H1 (cell line): ENCODE measurements around the gene DNAJC27. TPM values are rescaled to one million over a fixed set of nuclear protein-coding genes. Genes with fewer than 3 reads are reported as not detected.

Source experiments
- CTCF ChIA-PET: fragments of 300-600 bp; sonication (Branson Sonifier 250); formaldehyde crosslinking; loops from one replicate; lab custom pipeline; 2021; ENCODE audit not compliant: partially characterized antibody; lab: Charles Lee
- POLR2A ChIA-PET: fragments of 300-600 bp; sonication (Branson Sonifier 250); formaldehyde crosslinking; loops from one replicate; lab custom pipeline; 2021; ENCODE audit warnings: inconsistent platforms; ENCODE audit not compliant: partially characterized antibody; lab: Charles Lee
- DNase-seq, 2 experiments: peaks; one replicate each; pipeline versions ENCODE4 v3.0.0 to v3.0.0-alpha.2; 2010 to 2022; ENCODE audit warnings: low spot score in 2 of 2, low read depth in 1 of 2, mixed read lengths in 1 of 2
- FAIRE-seq: peaks from 2 replicates; lab custom pipeline; 2011; peaks lifted over from hg19 to GRCh38; lab: Jason Lieb, UNC
- H2AFZ ChIP-seq: 2 replicates; pipeline ENCODE4 v1.8.1; 2012; ENCODE audit warnings: low read length, inconsistent platforms
- H2AK5ac ChIP-seq: 2 replicates; pipeline ENCODE4 v1.6.1; 2013; ENCODE audit warnings: low read depth, low read length
- H2BK120ac ChIP-seq: replicated peaks from 2 replicates; pipeline ENCODE3; 2013; ENCODE audit warnings: low read depth, low read length, inconsistent platforms
- H2BK12ac ChIP-seq: 2 replicates; pipeline ENCODE4 v1.6.1; 2013; ENCODE audit warnings: low read depth, low read length
- H2BK15ac ChIP-seq: 2 replicates; pipeline ENCODE4 v1.6.1; 2013; ENCODE audit warnings: low read length
- H2BK20ac ChIP-seq: 2 replicates; pipeline ENCODE4 v1.6.1; 2013; ENCODE audit warnings: low read length
- H2BK5ac ChIP-seq: 2 replicates; pipeline ENCODE4 v1.6.1; 2013; ENCODE audit warnings: low read depth, low read length
- H3K14ac ChIP-seq: 2 replicates; pipeline ENCODE4 v1.6.1; 2013; ENCODE audit warnings: inconsistent platforms; ENCODE audit not compliant: insufficient read length
- H3K18ac ChIP-seq: 2 replicates; pipeline ENCODE4 v1.6.1; 2013; ENCODE audit warnings: low read length; ENCODE audit errors: extremely low read depth
- H3K23ac ChIP-seq: 2 replicates; pipeline ENCODE4 v1.6.1; 2013; ENCODE audit warnings: inconsistent platforms; ENCODE audit not compliant: insufficient read length
- H3K23me2 ChIP-seq: 2 replicates; pipeline ENCODE4 v1.6.1; 2013; ENCODE audit warnings: low read depth, low read length
- H3K27ac ChIP-seq: 2 replicates; pipeline ENCODE4 v1.6.1; 2011; ENCODE audit warnings: low read depth, low read length, inconsistent platforms
- H3K27me3 ChIP-seq, 4 experiments: replicated peaks in 1 of 4; 1 replicate in 1 of 4; 2 replicates in 3 of 4; pipeline versions ENCODE4 v1.6.1 to v1.8.1; 2011 to 2013; ENCODE audit warnings: low read length in 3 of 4, mild to moderate bottlenecking in 3 of 4, inconsistent platforms in 2 of 4, mixed read lengths in 2 of 4, moderate library complexity in 1 of 4; ENCODE audit not compliant: control insufficient read depth in 3 of 4, insufficient read depth in 3 of 4; ENCODE audit errors: extremely low read depth in 1 of 4
- H3K36me3 ChIP-seq, 4 experiments: 2 replicates each; pipeline versions ENCODE4 v1.6.1 to v1.8.1; 2011 to 2013; ENCODE audit warnings: mild to moderate bottlenecking in 4 of 4, low read length in 3 of 4, moderate library complexity in 2 of 4, control low read depth in 1 of 4, inconsistent platforms in 1 of 4; ENCODE audit not compliant: insufficient read depth in 4 of 4, control insufficient read depth in 2 of 4
- H3K4ac ChIP-seq: replicated peaks from 2 replicates; pipeline ENCODE3; 2013; ENCODE audit warnings: low read length, low read depth, mixed read lengths, inconsistent platforms; ENCODE audit not compliant: insufficient read length
- H3K4me1 ChIP-seq, 4 experiments: replicated peaks in 1 of 4; 1 replicate in 1 of 4; 2 replicates in 3 of 4; pipeline versions ENCODE4 v1.6.1 to v1.8.1; 2011 to 2013; ENCODE audit warnings: low read length in 3 of 4, inconsistent platforms in 2 of 4, mixed read lengths in 1 of 4; ENCODE audit not compliant: insufficient read depth in 4 of 4, control insufficient read depth in 3 of 4
- H3K4me2 ChIP-seq, 2 experiments: 2 replicates each; pipeline versions ENCODE4 v1.6.1 to v1.8.1; 2011 to 2013; ENCODE audit warnings: low read depth in 2 of 2, low read length in 2 of 2, control low read depth in 1 of 2, inconsistent platforms in 1 of 2, mild to moderate bottlenecking in 1 of 2; ENCODE audit not compliant: insufficient read depth in 1 of 2
- H3K4me3 ChIP-seq, 4 experiments: fragments of 200-600, 300-600 bp in 1 of 4; sonication (generic), shearing (Covaris generic), sonication (Bioruptor Twin) in 1 of 4; 2 replicates each; pipeline versions ENCODE4 v1.5.1 to v1.8.1; 2011 to 2016; ENCODE audit warnings: low read length in 4 of 4, low read depth in 3 of 4, control low read depth in 2 of 4, inconsistent platforms in 2 of 4, mild to moderate bottlenecking in 2 of 4, mixed read lengths in 1 of 4, moderate library complexity in 1 of 4; ENCODE audit not compliant: insufficient read depth in 2 of 4; ENCODE audit errors: extremely low read depth in 1 of 4
- H3K56ac ChIP-seq: replicated peaks from 2 replicates; pipeline ENCODE3; 2013; ENCODE audit warnings: low read depth, mild to moderate bottlenecking, mixed read lengths, low read length, inconsistent platforms; ENCODE audit not compliant: insufficient read length
- H3K79me1 ChIP-seq: 2 replicates; pipeline ENCODE4 v1.6.1; 2013; ENCODE audit warnings: low read depth, low read length, control low read depth
- H3K79me2 ChIP-seq, 2 experiments: 2 replicates each; pipeline versions ENCODE4 v1.6.1 to v1.8.1; 2012 to 2013; ENCODE audit warnings: low read length in 2 of 2, mild to moderate bottlenecking in 2 of 2, inconsistent platforms in 1 of 2; ENCODE audit not compliant: insufficient read depth in 2 of 2, control insufficient read depth in 1 of 2
- H3K9ac ChIP-seq, 4 experiments: replicated peaks in 1 of 4; 1 replicate in 1 of 4; 2 replicates in 3 of 4; pipeline versions ENCODE4 v1.6.1 to v1.8.1; 2011 to 2013; ENCODE audit warnings: low read depth in 3 of 4, low read length in 3 of 4, control low read depth in 2 of 4, mild to moderate bottlenecking in 2 of 4, moderate library complexity in 2 of 4, inconsistent platforms in 1 of 4; ENCODE audit errors: extremely low read depth in 1 of 4
- H3K9me3 ChIP-seq, 2 experiments: 2 replicates each; pipeline versions ENCODE4 v1.6.1 to v1.8.1; 2012 to 2013; ENCODE audit warnings: mild to moderate bottlenecking in 2 of 2, moderate library complexity in 2 of 2, control low read depth in 1 of 2, inconsistent platforms in 1 of 2, low read depth in 1 of 2, low read length in 1 of 2, mixed read lengths in 1 of 2; ENCODE audit not compliant: insufficient read depth in 2 of 2
- H4K20me1 ChIP-seq, 2 experiments: replicated peaks in 1 of 2; 2 replicates each; pipeline versions ENCODE3 to v1.8.1; 2011 to 2013; ENCODE audit warnings: inconsistent platforms in 2 of 2, low read length in 2 of 2, mild to moderate bottlenecking in 1 of 2; ENCODE audit not compliant: insufficient read depth in 2 of 2, control insufficient read depth in 1 of 2
- H4K5ac ChIP-seq: 2 replicates; pipeline ENCODE4 v1.6.1; 2013; ENCODE audit warnings: low read length, low read depth, mixed read lengths, inconsistent platforms; ENCODE audit not compliant: insufficient read length
- H4K8ac ChIP-seq: 2 replicates; pipeline ENCODE4 v1.8.0; 2013; ENCODE audit warnings: mild to moderate bottlenecking, moderate library complexity, low read length, inconsistent platforms; ENCODE audit not compliant: insufficient read depth; ENCODE audit errors: extremely low read depth
- H4K91ac ChIP-seq: replicated peaks from 2 replicates; pipeline ENCODE3; 2013; ENCODE audit warnings: low read length, mixed read lengths, inconsistent platforms; ENCODE audit not compliant: insufficient read length
- JUN ChIP-seq: IDR thresholded peaks from 2 replicates; pipeline ENCODE4 v1.6.1; 2011; ENCODE audit warnings: low read depth, mild to moderate bottlenecking, improper control_type of control experiment, low read length
- TAF7 ChIP-seq: optimal IDR thresholded peaks from 2 replicates; pipeline ENCODE3; 2011; ENCODE audit warnings: low read depth, mild to moderate bottlenecking, inconsistent platforms, low read length, moderate library complexity, borderline replicate concordance
- ZNF274 ChIP-seq: IDR thresholded peaks from 2 replicates; pipeline ENCODE4 v1.7.0; 2012; ENCODE audit warnings: low read length, borderline replicate concordance; ENCODE audit errors: extremely low read depth
- WGBS, 2 experiments: shearing (Covaris generic) in 1 of 2; methylation state at CpG; one replicate each; pipeline versions ENCODE4 v1.1.6 to v1.1.7; 2013 to 2015; ENCODE audit warnings: low lambda C conversion rate in 2 of 2, mixed read lengths in 2 of 2, inconsistent platforms in 1 of 2, low coverage in 1 of 2, missing lambda C conversion rate in 1 of 2; ENCODE audit not compliant: insufficient replicate concordance in 2 of 2, insufficient coverage in 1 of 2, insufficient read length in 1 of 2; ENCODE audit errors: extremely low coverage in 1 of 2, missing lambda C conversion rate in 1 of 2; 5-methylcytosine and 5-hydroxymethylcytosine counted together
- polyA plus RNA-seq, 7 experiments: library from polyadenylated mRNA; depleted of rRNA in 3 of 7; stranded (reverse) in 5 of 7; unstranded in 2 of 7; fragments of >200 nt in 5 of 7; fragments of 200-250 nt in 2 of 7; gene quantifications; 1 replicate in 5 of 7; 2 replicates in 1 of 7; 4 replicates in 1 of 7; pipeline versions ENCODE4 v1.2.1 to v1.2.3, GENCODE V29; 2011 to 2013; ENCODE audit warnings: missing spikeins in 2 of 7, mixed read lengths in 2 of 7
- total RNA-seq: library from RNA; stranded (reverse); fragmentation: NEBNext Ultra II Directional; extraction: Animal tissue kit (Norgen Biotek cat#: 25700); gene quantifications from 2 replicates; pipeline ENCODE4 v1.2.1, GENCODE V29; 2021
- TF ChIP-seq, protein P1 (sequence below): IDR thresholded peaks from 2 replicates; pipeline ENCODE4 v1.6.1; 2012; ENCODE audit warnings: low read length, inconsistent platforms

The DNAJC27 gene
- total and polyA plus RNA-seq, 2 of the 8 experiments (the other 6 are each of a cell fraction or from before 2014, with no cell fraction given): 1.4 to 4.5 TPM

DNA sequence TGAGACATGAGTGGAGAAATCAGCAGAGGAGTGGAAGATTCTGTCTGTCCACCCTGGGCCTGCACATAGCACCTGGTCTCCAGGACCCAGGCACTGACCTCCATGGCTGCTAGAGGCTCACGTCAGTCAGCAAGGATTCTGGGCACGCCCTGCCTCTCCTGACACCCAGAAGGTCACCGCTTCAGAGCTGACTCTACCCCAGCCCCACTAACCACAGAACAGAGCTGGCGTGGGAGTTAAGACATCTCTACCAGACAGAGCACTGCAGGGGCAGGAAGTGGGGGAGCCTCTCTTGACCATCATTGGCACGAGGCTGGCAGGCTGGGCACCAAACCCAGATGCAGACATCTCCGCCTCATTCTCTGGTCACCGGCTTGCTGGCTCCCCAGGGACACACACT, 54.7 kb downstream of the DNAJC27 start:
- Histone ChIP-seq H4K8ac (peak overlapping the region; percentile 52; the same call in 1 of the 2 replicates), H2BK120ac (no peak overlapping the region), H3K23ac (no peak overlapping the region), H4K5ac (no peak overlapping the region), H3K4me3 (no peak overlapping the region), H2AK5ac (no peak overlapping the region), H3K27me3 (no peaks in the 10 kb centered on the region; a peak in 2 of 7 replicates), H3K56ac (no peak overlapping the region), H3K9me3 (no peaks in the 10 kb centered on the region), H3K18ac (no peak overlapping the region), H4K20me1 (peaks cover 0 to 21% of the 10 kb centered on the region in 2 experiments), H2BK5ac (no peak overlapping the region), H3K9ac (no peak overlapping the region), H3K4me2 (no peak overlapping the region), H2BK12ac (no peak overlapping the region), H3K27ac (no peak overlapping the region), H3K79me1 (peaks cover 11% of the 10 kb centered on the region), H4K91ac (no peak overlapping the region), H3K4ac (no peak overlapping the region), H3K14ac (no peak overlapping the region), H3K79me2 (peaks cover 0 to 5% of the 10 kb centered on the region in 2 experiments; a peak in 1 of 4 replicates), H3K4me1 (peaks cover 0 to 13% (median 3%) of the 10 kb centered on the region in 4 experiments; a peak in 5 of 7 replicates), H2BK20ac (no peak overlapping the region), H3K36me3 (peaks cover 0 to 3% (median 0%) of the 10 kb centered on the region in 4 experiments; a peak in 1 of 8 replicates), H2AFZ (no peak overlapping the region), H2BK15ac (no peak overlapping the region), H3K23me2 (peaks cover 3% of the 10 kb centered on the region; the same call in 1 of the 2 replicates)
- FAIRE-seq: no peak
- CTCF ChIA-PET: interaction anchor here (0.6 kb wide), 1 partner anchor 203 kb away, joined by 3 read pairs; no protein-coding TSS in a partner anchor
- 93% methylated on average over 7 of the region's 7 CpGs; no CpG with 5 or more reads in 1 of the 2 experiments for WGBS, 2 experiments
- POLR2A ChIA-PET: no interaction called here
- no peak for DNase-seq
- TF ChIP-seq ZNF274: no peak
- TF ChIP-seq TAF7: no peak
- TF ChIP-seq, protein P1, sequence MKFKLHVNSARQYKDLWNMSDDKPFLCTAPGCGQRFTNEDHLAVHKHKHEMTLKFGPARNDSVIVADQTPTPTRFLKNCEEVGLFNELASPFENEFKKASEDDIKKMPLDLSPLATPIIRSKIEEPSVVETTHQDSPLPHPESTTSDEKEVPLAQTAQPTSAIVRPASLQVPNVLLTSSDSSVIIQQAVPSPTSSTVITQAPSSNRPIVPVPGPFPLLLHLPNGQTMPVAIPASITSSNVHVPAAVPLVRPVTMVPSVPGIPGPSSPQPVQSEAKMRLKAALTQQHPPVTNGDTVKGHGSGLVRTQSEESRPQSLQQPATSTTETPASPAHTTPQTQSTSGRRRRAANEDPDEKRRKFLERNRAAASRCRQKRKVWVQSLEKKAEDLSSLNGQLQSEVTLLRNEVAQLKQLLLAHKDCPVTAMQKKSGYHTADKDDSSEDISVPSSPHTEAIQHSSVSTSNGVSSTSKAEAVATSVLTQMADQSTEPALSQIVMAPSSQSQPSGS: no peak
- TF ChIP-seq JUN: no peak
